B cell (primary cell): ENCODE results near the gene CCDC57. TPM values are rescaled to one million over a fixed set of nuclear protein-coding genes. Genes with fewer than 3 reads are reported as not detected.
"Not testable (repeated sequence)": the region's sequence is repeated elsewhere in the genome, so short reads cannot be mapped to it uniquely, and the experiment has no call there.

Experiments
- ATAC-seq: fragments of 200-7000 bp; cut with Tn5 transposase; one replicate; pipeline ENCODE4 v1.10.0; 2021; ENCODE audit warnings: low read depth, mild to moderate bottlenecking, moderate number of reproducible peaks, moderate library complexity
- CTCF ChIA-PET: fragments of 350-600 bp; sonication (Branson Sonifier 250); formaldehyde crosslinking; loops from one replicate; lab custom pipeline; 2021; ENCODE audit warnings: antibody characterized with exemption, inconsistent platforms; lab: Charles Lee
- POLR2A ChIA-PET: fragments of 350-600 bp; sonication (Branson Sonifier 250); formaldehyde crosslinking; loops from one replicate; lab custom pipeline; 2021; ENCODE audit warnings: antibody characterized with exemption; lab: Charles Lee
- DNase-seq: peaks from one replicate; pipeline ENCODE4 v3.0.0; 2013
- H2AFZ ChIP-seq: 2 replicates; pipeline ENCODE4 v1.6.1; 2012; ENCODE audit warnings: mild to moderate bottlenecking, low read depth, low read length; ENCODE audit not compliant: insufficient read depth, poor library complexity, severe bottlenecking
- H3K27ac ChIP-seq, 2 donors: 1 replicate in 1 of 2; 2 replicates in 1 of 2; pipeline ENCODE4 v1.5.1; 2012 to 2013; ENCODE audit warnings: low read length in 2 of 2, mild to moderate bottlenecking in 2 of 2, moderate library complexity in 1 of 2
- H3K27me3 ChIP-seq, 4 experiments: fragments of 200-600 bp in 1 of 4; sonication (generic) in 1 of 4; replicated peaks in 1 of 4; 1 replicate in 2 of 4; 2 replicates in 2 of 4; pipeline versions ENCODE4 v1.6.1 to v1.7.0; 2013 to 2016; ENCODE audit warnings: low read length in 3 of 4, mild to moderate bottlenecking in 2 of 4, mixed read lengths in 1 of 4, moderate library complexity in 1 of 4; ENCODE audit not compliant: insufficient read depth in 4 of 4, control insufficient read depth in 3 of 4; ENCODE audit errors: control extremely low read depth in 1 of 4
- H3K36me3 ChIP-seq, 2 experiments: replicated peaks in 1 of 2; 1 replicate in 1 of 2; 2 replicates in 1 of 2; pipeline versions ENCODE4 v1.6.1 to v1.7.1; 2013; ENCODE audit warnings: low read length in 1 of 2; ENCODE audit not compliant: insufficient read depth in 2 of 2, control insufficient read depth in 1 of 2; ENCODE audit errors: control extremely low read depth in 1 of 2, extremely low read depth in 1 of 2
- H3K4me1 ChIP-seq, 2 donors: fragments of 200-600 bp in 1 of 2; sonication (generic) in 1 of 2; 1 replicate in 1 of 2; 2 replicates in 1 of 2; pipeline versions ENCODE4 v1.5.1 to v1.6.1; 2013 to 2017; ENCODE audit warnings: low read length in 2 of 2; ENCODE audit not compliant: control insufficient read depth in 2 of 2, insufficient read depth in 2 of 2
- H3K4me2 ChIP-seq: replicated peaks from 2 replicates; pipeline ENCODE3; 2012; ENCODE audit warnings: mild to moderate bottlenecking, low read depth, low read length; ENCODE audit not compliant: poor library complexity, severe bottlenecking
- H3K4me3 ChIP-seq, 5 experiments: fragments of 200-600 bp in 1 of 5; sonication (generic) in 1 of 5; 1 replicate in 3 of 5; 2 replicates in 2 of 5; pipeline versions ENCODE4 v1.5.1 to v1.7.0; 2011 to 2016; ENCODE audit warnings: low read length in 4 of 5, mild to moderate bottlenecking in 4 of 5, low read depth in 2 of 5, control low read depth in 1 of 5, moderate library complexity in 1 of 5; ENCODE audit not compliant: insufficient read depth in 1 of 5; ENCODE audit errors: control extremely low read depth in 1 of 5, extremely low read depth in 1 of 5
- H3K79me2 ChIP-seq: fragments of 200-600 bp; sonication (generic); one replicate; pipeline ENCODE4 v1.6.0; 2016; ENCODE audit warnings: low read length; ENCODE audit not compliant: control insufficient read depth, insufficient read depth
- H3K9ac ChIP-seq: fragments of 200-600 bp; sonication (generic); 2 replicates; pipeline ENCODE4 v1.6.1; 2017; ENCODE audit warnings: mild to moderate bottlenecking, low read length, moderate library complexity
- H3K9me3 ChIP-seq, 3 donors: one replicate each; pipeline versions ENCODE4 v1.6.1 to v1.7.1; 2013; ENCODE audit warnings: low read length in 2 of 3; ENCODE audit not compliant: control insufficient read depth in 2 of 3, insufficient read depth in 1 of 3; ENCODE audit errors: control extremely low read depth in 1 of 3
- H4K20me1 ChIP-seq: 2 replicates; pipeline ENCODE4 v1.6.0; 2012; ENCODE audit warnings: mild to moderate bottlenecking, low read length; ENCODE audit not compliant: insufficient read depth, control insufficient read depth, poor library complexity, severe bottlenecking
- H3K27ac Mint-ChIP-seq: one replicate; pipeline ENCODE4 v1.8.0; 2021; ENCODE audit warnings: mixed read lengths
- H3K27me3 Mint-ChIP-seq: one replicate; pipeline ENCODE4 v1.8.0; 2021; ENCODE audit warnings: mixed read lengths
- H3K4me1 Mint-ChIP-seq: one replicate; pipeline ENCODE4 v1.8.0; 2021; ENCODE audit warnings: mixed read lengths
- H3K4me3 Mint-ChIP-seq: one replicate; pipeline ENCODE4 v1.8.0; 2021; ENCODE audit warnings: mixed read lengths
- H3K9me3 Mint-ChIP-seq: one replicate; pipeline ENCODE4 v1.8.0; 2022; ENCODE audit warnings: mixed read lengths; ENCODE audit not compliant: insufficient read depth
- CTCF ChIP-seq: fragments of 200-600 bp; IDR thresholded peaks from one replicate; pipeline ENCODE4 v1.8.0; 2022; ENCODE audit warnings: antibody characterized with exemption, mild to moderate bottlenecking
- EZH2 ChIP-seq: IDR thresholded peaks from 2 replicates; pipeline ENCODE4 v1.6.1; 2012; ENCODE audit warnings: borderline replicate concordance, low read depth, mild to moderate bottlenecking, moderate library complexity, low read length; ENCODE audit not compliant: insufficient read depth, poor library complexity, severe bottlenecking
- WGBS: methylation state at CpG from one replicate; pipeline ENCODE4 v1.1.5; 2013; ENCODE audit warnings: missing lambda C conversion rate; ENCODE audit not compliant: insufficient coverage; 5-methylcytosine and 5-hydroxymethylcytosine counted together
- intact Hi-C: fragments of 100-400 bp; cut with micrococcal nuclease; formaldehyde crosslinking; loops from one replicate; pipeline ENCODE4 v1.10.0; 2022
- polyA plus RNA-seq: library from polyadenylated mRNA; depleted of rRNA; stranded (reverse); fragments of >200 nt; gene quantifications from 2 replicates; pipeline ENCODE4 v1.2.3, GENCODE V29; 2012
- total RNA-seq, 2 donors: library from RNA; stranded (reverse); fragments of 120-200 nt in 1 of 2; gene quantifications; 1 replicate in 1 of 2; 2 replicates in 1 of 2; pipeline versions ENCODE4 v1.2.3 to v1.2.4, GENCODE V29; 2013 to 2022

Gene CCDC57
- total and polyA plus RNA-seq, 2 donors (not counting 1 experiment from before 2014, with no cell fraction given), result 49.7 to 67.2 TPM

GRCh38 chr17:82262344-82262743 is 49.7 kb upstream of the CCDC57 start:
- Histone ChIP-seq H3K9me3 (no peaks in the 10 kb centered on the region), H3K36me3 (peaks cover 6 to 89% of the 10 kb centered on the region in 2 experiments), H3K79me2 (peaks cover 93% of the 10 kb centered on the region), H3K27me3 (no peaks in the 10 kb centered on the region), H4K20me1 (peaks cover 90% of the 10 kb centered on the region), H3K9ac (no peak overlapping the region), H2AFZ (no peak overlapping the region), H3K4me3 (no peak overlapping the region), H3K27ac (no peak overlapping the region), H3K4me2 (no peak overlapping the region), H3K4me1 (no peaks in the 10 kb centered on the region)
- 73% methylated on average over 4 of the region's 4 CpGs for WGBS
- intact Hi-C loops, result no loop called here
- Mint-ChIP-seq H3K4me3 (no peak overlapping the region), H3K9me3 (no peaks in the 10 kb centered on the region), H3K27ac (no peak overlapping the region), H3K4me1 (peaks cover 14% of the 10 kb centered on the region), H3K27me3 (no peaks in the 10 kb centered on the region)
- ATAC-seq (no peak), DNase-seq (no peak)
- POLR2A ChIA-PET, result no interaction called here
- TF ChIP-seq CTCF (no peak), EZH2 (no peak)
- CTCF ChIA-PET, result interaction anchor here (0.9 kb wide), 1 partner anchor 26 kb away, joined by 4 read pairs; no protein-coding TSS in a partner anchor

- H3K4me1 ChIP-seq, H3K9me3 ChIP-seq, ATAC-seq, H3K27ac ChIP-seq, intact Hi-C loops, POLR2A ChIA-PET, H3K4me3 ChIP-seq, H3K9me3 Mint-ChIP-seq, H2AFZ ChIP-seq, H3K27ac Mint-ChIP-seq, H3K4me2 ChIP-seq, H3K9ac ChIP-seq, CTCF ChIA-PET, H3K4me3 Mint-ChIP-seq, H3K27me3 Mint-ChIP-seq, H3K4me1 Mint-ChIP-seq, H3K27me3 ChIP-seq, DNase-seq: not testable (repeated sequence)
- Histone ChIP-seq H3K79me2 (peaks cover 87% of the 10 kb centered on the region), H3K36me3 (peaks cover 6 to 82% of the 10 kb centered on the region in 2 experiments), H4K20me1 (peaks cover 90% of the 10 kb centered on the region)
- WGBS, result 98% methylated on average over 8 of the region's 8 CpGs
These were observed 47.6 kb upstream of the CCDC57 start for GRCh38 chr17:82259972-82260961.
